ENCODE results near the gene ZIC2. TPM values are rescaled to one million over a fixed set of nuclear protein-coding genes. Genes with fewer than 3 reads are reported as not detected.

The ZIC2 gene
- total and polyA plus RNA-seq, 2 of the 8 experiments (the other 6 are each of a cell fraction or from before 2014, with no cell fraction given), result 53.2 to 372 TPM

- H2BK120ac ChIP-seq (replicated peaks; ENCODE audit: low read depth, low read length), result no peak overlapping the region
- no peaks in the 10 kb centered on the region for H3K79me1 ChIP-seq (ENCODE audit: low read depth, low read length)
- H2AFZ ChIP-seq (ENCODE audit: low read length), result no peak overlapping the region
- peak overlapping the region; percentile 30 to 65 (median 50); a peak in 7 of 8 replicates for H3K4me3 ChIP-seq (ENCODE audit: extremely low read depth in 1 of 4, insufficient read depth in 2 of 4, low read depth in 3 of 4, low read length in 4 of 4)
- H4K91ac ChIP-seq (replicated peaks; ENCODE audit: insufficient read length, low read length), result no peak overlapping the region
- H3K27ac ChIP-seq (ENCODE audit: low read depth, low read length), result no peak overlapping the region
- H3K9me3 ChIP-seq (ENCODE audit: insufficient read depth in 2 of 2, low read depth in 1 of 2, low read length in 1 of 2), result no peaks in the 10 kb centered on the region
- H4K20me1 ChIP-seq (replicated peaks in 1 of 2; ENCODE audit: control insufficient read depth in 1 of 2, insufficient read depth in 2 of 2, low read length in 2 of 2), result no peaks in the 10 kb centered on the region
- H3K18ac ChIP-seq (ENCODE audit: extremely low read depth, low read length), result no peak overlapping the region
- H3K79me2 ChIP-seq (ENCODE audit: control insufficient read depth in 1 of 2, insufficient read depth in 2 of 2, low read length in 2 of 2), result no peaks in the 10 kb centered on the region
- no peak overlapping the region for H2BK12ac ChIP-seq (ENCODE audit: low read depth, low read length)
- H3K27me3 ChIP-seq (replicated peaks in 1 of 4; ENCODE audit: control insufficient read depth in 3 of 4, extremely low read depth in 1 of 4, insufficient read depth in 3 of 4, low read length in 3 of 4), result peaks cover 6 to 55% (median 35%) of the 10 kb centered on the region in 4 experiments; a peak in 6 of 7 replicates
- ChIA-PET CTCF (ENCODE audit: partially characterized antibody) (interaction anchor here (0.7 to 1.9 kb wide), 6 partner anchors 9 to 482 kb away, joined by 3 to 7 read pairs (median 4); no protein-coding TSS in a partner anchor), POLR2A (ENCODE audit: partially characterized antibody) (interaction anchor here (0.7 to 10.0 kb wide), 6 partner anchors 14 to 338 kb away, joined by 3 to 145 read pairs (median 5); partner anchors contain the start of genes ZIC2 and ZIC5)
- H3K14ac ChIP-seq (ENCODE audit: insufficient read length), result no peak overlapping the region
- no peak overlapping the region for H3K9ac ChIP-seq (replicated peaks in 1 of 4; ENCODE audit: extremely low read depth in 1 of 4, low read depth in 3 of 4, low read length in 3 of 4)
- no peak for FAIRE-seq
- H3K4ac ChIP-seq (replicated peaks; ENCODE audit: insufficient read length, low read depth, low read length), result no peak overlapping the region
- H4K8ac ChIP-seq (ENCODE audit: extremely low read depth, insufficient read depth, low read length), result no peak overlapping the region
- peaks cover 14% of the 10 kb centered on the region; the same call in 1 of the 2 replicates for H3K23me2 ChIP-seq (ENCODE audit: low read depth, low read length)
- no peaks in the 10 kb centered on the region for H3K36me3 ChIP-seq (ENCODE audit: control insufficient read depth in 2 of 4, insufficient read depth in 4 of 4, low read length in 3 of 4)
- no peak overlapping the region for H2AK5ac ChIP-seq (ENCODE audit: low read depth, low read length)
- peaks cover 10 to 27% (median 16%) of the 10 kb centered on the region in 4 experiments for H3K4me1 ChIP-seq (replicated peaks in 1 of 4; ENCODE audit: control insufficient read depth in 3 of 4, insufficient read depth in 4 of 4, low read length in 3 of 4)
- no peak overlapping the region for H2BK20ac ChIP-seq (ENCODE audit: low read length)
- no peak overlapping the region for H4K5ac ChIP-seq (ENCODE audit: insufficient read length, low read depth, low read length)
- 0 out of 2 replicates have a peak overlapping the region, but pooled peaks have one; percentile 35 for H2BK5ac ChIP-seq (ENCODE audit: low read depth, low read length)
- WGBS, 2 experiments (ENCODE audit: extremely low coverage in 1 of 2, insufficient coverage in 1 of 2, insufficient read length in 1 of 2, insufficient replicate concordance in 2 of 2, low coverage in 1 of 2, low lambda C conversion rate in 2 of 2, missing lambda C conversion rate in 1 of 2), result 3% methylated on average over 8 of the region's 8 CpGs; no CpG with 5 or more reads in 1 of the 2 experiments
- H3K56ac ChIP-seq (replicated peaks; ENCODE audit: insufficient read length, low read depth, low read length), result no peak overlapping the region
- peak overlapping the region; percentile 77 to 90 for H3K4me2 ChIP-seq (ENCODE audit: insufficient read depth in 1 of 2, low read depth in 2 of 2, low read length in 2 of 2)
- no peak for DNase-seq (ENCODE audit: low read depth in 1 of 2, low spot score in 2 of 2)
- no peak overlapping the region for H3K23ac ChIP-seq (ENCODE audit: insufficient read length)
- H2BK15ac ChIP-seq (ENCODE audit: low read length), result no peak overlapping the region
- TF ChIP-seq YY1 (IDR thresholded peaks at IDR 0.05; ENCODE audit: low read depth, low read length), result no peak
Measured at GRCh38 chr13:99996381-99996973, 14.9 kb downstream of the ZIC2 start.
